Mucosa of stomach (tissue), 1 donor: ENCODE results near the gene CCDC195.

Source experiments
- H3K27me3 ChIP-seq: one replicate; pipeline ENCODE4 v1.7.0; 2013; ENCODE audit warnings: mild to moderate bottlenecking, low read length; ENCODE audit not compliant: control insufficient read depth, insufficient read depth
- H3K36me3 ChIP-seq: one replicate; pipeline ENCODE4 v1.7.0; 2013; ENCODE audit warnings: low read length; ENCODE audit not compliant: control insufficient read depth, insufficient read depth
- H3K4me1 ChIP-seq: one replicate; pipeline ENCODE4 v1.7.0; 2013; ENCODE audit warnings: mild to moderate bottlenecking, low read length; ENCODE audit not compliant: control insufficient read depth, insufficient read depth
- H3K4me3 ChIP-seq: one replicate; pipeline ENCODE4 v1.7.0; 2013; ENCODE audit warnings: low read length
- H3K9ac ChIP-seq: one replicate; pipeline ENCODE4 v1.7.0; 2013; ENCODE audit warnings: mild to moderate bottlenecking, low read length, moderate library complexity
- H3K9me3 ChIP-seq: one replicate; pipeline ENCODE4 v1.7.0; 2013; ENCODE audit warnings: mild to moderate bottlenecking, low read length, moderate library complexity; ENCODE audit not compliant: control insufficient read depth
- donor health status: Pancreatic carcinoma.

Gene CCDC195, protein sequence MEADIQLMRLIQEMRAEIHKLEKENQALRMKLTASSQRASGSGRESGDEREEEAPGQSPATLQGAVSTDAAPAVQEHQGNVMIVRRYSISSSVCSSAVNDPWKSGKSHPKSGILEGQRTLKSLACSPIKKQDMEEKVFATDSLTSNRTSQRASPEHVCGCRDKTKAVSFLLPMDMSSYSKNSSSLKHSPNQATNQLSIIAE

DNA sequence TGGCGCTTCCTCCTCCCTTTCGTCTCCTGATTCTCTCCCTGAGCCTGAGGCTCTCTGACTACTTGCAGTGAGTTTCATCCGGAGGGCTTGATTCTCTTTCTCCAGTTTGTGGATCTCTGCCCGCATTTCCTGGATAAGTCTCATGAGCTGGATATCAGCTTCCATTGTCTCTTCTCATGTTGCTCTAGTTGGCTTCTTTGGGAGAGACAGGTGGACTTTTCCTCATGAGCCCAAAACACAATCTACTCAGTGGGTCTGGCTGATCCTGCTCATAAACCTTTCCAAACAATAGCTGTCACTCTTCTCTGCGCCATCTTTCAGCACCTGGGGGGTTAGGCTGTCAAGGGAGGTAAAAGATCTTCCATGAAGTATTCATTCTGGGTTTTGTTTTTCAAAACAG is at the start of gene CCDC195:
Gene CCDC195 (minus strand): TSS at position 165 of the 400 bp plus-strand sequence. CDS start 0 bp downstream, at position 165.
- Histone ChIP-seq H3K36me3 (no peaks in the 10 kb centered on the region), H3K4me3 (no peak within 1 kb of the TSS), H3K27me3 (no peaks in the 10 kb centered on the region), H3K9ac (no peak within 1 kb of the TSS), H3K9me3 (no peaks in the 10 kb centered on the region), H3K4me1 (no peaks in the 10 kb centered on the region)

- no peak overlapping the region for H3K4me3 ChIP-seq
- H3K36me3 ChIP-seq = no peaks in the 10 kb centered on the region
- no peaks in the 10 kb centered on the region for H3K4me1 ChIP-seq
- no peaks in the 10 kb centered on the region for H3K9me3 ChIP-seq
- no peaks in the 10 kb centered on the region for H3K27me3 ChIP-seq
- H3K9ac ChIP-seq = no peak overlapping the region
Measured at GRCh38 chr2:224764565-224765236, 48.5 kb upstream of the CCDC195 start.

GRCh38 chr2:224757934-224758548 is 41.9 kb upstream of the CCDC195 start:
- Histone ChIP-seq H3K4me1 (no peaks in the 10 kb centered on the region), H3K36me3 (no peaks in the 10 kb centered on the region), H3K27me3 (no peaks in the 10 kb centered on the region), H3K4me3 (no peak overlapping the region), H3K9ac (no peak overlapping the region), H3K9me3 (no peaks in the 10 kb centered on the region)

DNA sequence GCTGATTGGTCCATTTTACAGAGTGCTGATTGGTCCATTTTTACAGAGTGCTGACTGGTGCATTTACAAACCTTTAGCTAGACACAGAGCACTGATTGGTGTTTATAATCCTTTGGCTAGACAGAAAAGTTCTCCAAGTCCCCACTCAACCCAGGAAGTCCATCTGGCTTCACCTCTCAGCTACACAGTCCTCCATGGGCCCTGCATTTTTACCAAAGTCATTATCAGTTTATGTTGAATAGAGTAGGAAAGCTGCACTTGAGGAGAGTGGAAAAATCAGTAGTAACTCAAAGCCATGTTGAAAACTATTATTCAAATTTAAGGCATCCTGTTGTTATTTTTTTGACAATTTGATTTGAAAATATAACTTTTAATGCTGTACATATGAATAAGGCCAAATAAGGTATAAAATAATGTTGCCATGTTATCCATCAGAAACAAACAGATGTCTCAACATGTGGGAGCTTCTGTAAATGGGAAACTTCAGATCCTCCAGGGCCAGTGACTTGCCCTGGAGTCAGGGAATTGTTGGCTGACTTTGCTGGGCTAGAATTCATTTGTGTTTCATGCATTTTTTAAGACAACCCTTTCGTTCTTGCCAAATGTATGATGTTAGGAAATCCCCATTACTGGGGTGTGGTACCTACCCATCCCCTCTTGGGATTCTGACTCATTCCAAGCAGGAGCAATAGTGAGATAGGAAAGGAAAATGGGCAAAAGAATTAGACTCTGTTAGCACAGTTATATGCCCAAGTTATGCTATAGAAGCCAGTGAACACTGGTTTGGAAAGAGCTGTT is 37.8 kb upstream of the CCDC195 start:
- no peak overlapping the region for H3K9ac ChIP-seq
- H3K36me3 ChIP-seq = no peaks in the 10 kb centered on the region
- no peaks in the 10 kb centered on the region for H3K27me3 ChIP-seq
- H3K4me1 ChIP-seq = no peaks in the 10 kb centered on the region
- H3K9me3 ChIP-seq = no peaks in the 10 kb centered on the region
- no peak overlapping the region for H3K4me3 ChIP-seq

DNA sequence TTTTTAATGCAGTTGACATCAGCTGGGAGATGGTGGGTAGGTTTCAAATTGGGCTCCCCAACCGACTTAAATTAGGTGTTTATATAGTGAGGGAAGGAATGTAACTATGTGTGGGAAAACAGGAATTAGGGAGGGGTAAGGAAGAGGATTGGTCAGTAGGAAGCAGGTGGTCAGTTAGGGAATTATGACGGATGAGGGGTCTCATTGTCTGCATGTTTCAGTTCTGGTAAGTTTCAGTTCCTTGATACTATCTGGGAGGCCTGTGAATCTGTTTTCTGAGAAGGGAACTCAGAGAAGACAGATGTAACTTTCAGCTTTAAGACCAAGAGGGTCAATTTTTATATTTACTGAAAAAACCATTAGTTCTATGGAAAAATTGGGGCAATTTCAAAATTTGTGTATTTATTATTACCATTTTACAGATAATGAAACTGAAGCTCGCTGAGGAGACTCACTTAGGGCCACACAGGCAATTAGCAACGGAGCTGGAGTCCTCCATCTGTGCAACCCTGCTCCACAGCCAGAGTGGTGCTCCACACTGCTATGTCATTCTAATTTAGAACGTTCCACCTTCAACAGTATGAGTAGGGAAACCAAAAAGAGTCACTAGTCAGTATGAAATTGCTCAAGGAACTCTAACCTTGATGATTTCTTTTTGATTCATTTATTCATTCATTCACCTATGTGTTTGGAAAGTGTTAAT is 36.0 kb upstream of the CCDC195 start:
- H3K27me3 ChIP-seq = no peaks in the 10 kb centered on the region
- H3K9me3 ChIP-seq = no peaks in the 10 kb centered on the region
- no peak overlapping the region for H3K4me3 ChIP-seq
- H3K4me1 ChIP-seq = no peaks in the 10 kb centered on the region
- no peak overlapping the region for H3K9ac ChIP-seq
- H3K36me3 ChIP-seq = no peaks in the 10 kb centered on the region

GRCh38 chr2:224749136-224749535 is 33.0 kb upstream of the CCDC195 start:
- no peaks in the 10 kb centered on the region for H3K4me1 ChIP-seq
- no peak overlapping the region for H3K4me3 ChIP-seq
- no peaks in the 10 kb centered on the region for H3K36me3 ChIP-seq
- H3K27me3 ChIP-seq = no peaks in the 10 kb centered on the region
- H3K9ac ChIP-seq = no peak overlapping the region
- no peaks in the 10 kb centered on the region for H3K9me3 ChIP-seq

DNA sequence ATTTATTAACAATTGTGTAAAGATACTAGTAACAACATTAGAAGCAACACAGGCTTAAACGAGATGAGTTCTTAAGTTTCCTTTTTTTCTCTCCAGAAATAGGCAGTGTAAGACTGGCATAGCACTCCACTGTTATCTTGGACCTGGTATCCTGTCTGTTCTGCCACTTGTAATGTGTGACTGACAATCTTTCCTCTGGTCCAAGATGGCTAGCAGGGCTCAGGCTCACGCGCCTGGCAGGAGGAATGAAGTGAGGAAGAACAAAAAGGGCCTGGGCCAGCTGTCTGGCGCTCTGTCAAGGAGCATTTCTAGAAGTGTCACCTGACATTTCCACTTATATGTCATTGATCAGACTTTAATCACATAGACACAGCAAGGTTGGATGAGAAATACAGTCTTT is 31.6 kb upstream of the CCDC195 start:
- no peaks in the 10 kb centered on the region for H3K9me3 ChIP-seq
- no peak overlapping the region for H3K4me3 ChIP-seq
- no peaks in the 10 kb centered on the region for H3K4me1 ChIP-seq
- H3K36me3 ChIP-seq = no peaks in the 10 kb centered on the region
- no peak overlapping the region for H3K9ac ChIP-seq
- no peaks in the 10 kb centered on the region for H3K27me3 ChIP-seq

DNA sequence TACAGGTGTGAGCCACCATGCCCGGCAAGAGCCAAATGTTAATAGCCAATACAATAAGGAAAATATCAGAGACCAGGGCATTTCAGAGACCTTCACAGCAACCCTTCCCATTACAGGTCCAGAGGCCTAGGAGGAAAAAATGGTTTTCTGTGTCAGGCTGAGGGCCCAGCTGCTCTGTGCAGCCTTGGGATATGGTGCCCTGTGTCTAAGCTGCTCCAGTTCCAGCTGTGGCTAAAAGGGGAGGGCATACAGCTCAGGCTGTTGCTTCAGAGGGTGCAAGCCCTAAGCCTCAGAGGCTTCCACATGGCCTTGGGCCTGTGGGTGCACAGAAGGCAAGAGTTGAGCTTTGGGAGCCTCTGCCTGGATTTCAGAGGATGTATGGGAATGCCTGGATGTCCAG is 20.1 kb upstream of the CCDC195 start:
- Histone ChIP-seq H3K9ac (no peak overlapping the region), H3K27me3 (no peaks in the 10 kb centered on the region), H3K4me3 (no peak overlapping the region), H3K9me3 (no peaks in the 10 kb centered on the region), H3K4me1 (no peaks in the 10 kb centered on the region), H3K36me3 (no peaks in the 10 kb centered on the region)

DNA sequence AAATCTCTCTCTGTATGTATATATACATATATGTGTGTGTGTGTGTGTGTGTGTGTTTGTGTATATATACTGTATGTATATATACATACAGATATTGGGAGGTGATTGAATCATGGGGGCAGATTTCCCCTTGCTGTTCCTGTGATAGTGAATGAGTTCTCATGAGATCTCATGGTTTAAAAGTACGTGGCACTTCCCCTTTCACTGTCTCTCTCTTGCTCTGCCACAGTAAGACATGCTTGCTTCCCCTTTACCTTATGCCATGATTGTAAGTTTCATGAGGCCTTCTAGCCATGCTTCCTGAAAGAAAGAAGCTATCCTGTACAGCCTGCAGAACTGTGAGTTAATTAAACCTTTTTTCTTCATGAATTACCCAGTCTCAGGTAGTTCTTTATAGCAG is 18.8 kb upstream of the CCDC195 start:
- Histone ChIP-seq H3K4me3 (no peak overlapping the region), H3K36me3 (no peaks in the 10 kb centered on the region), H3K4me1 (no peaks in the 10 kb centered on the region), H3K9ac (no peak overlapping the region), H3K9me3 (no peaks in the 10 kb centered on the region), H3K27me3 (no peaks in the 10 kb centered on the region)

- no peak overlapping the region for H3K9ac ChIP-seq
- no peaks in the 10 kb centered on the region for H3K9me3 ChIP-seq
- no peaks in the 10 kb centered on the region for H3K27me3 ChIP-seq
- H3K36me3 ChIP-seq = no peaks in the 10 kb centered on the region
- no peaks in the 10 kb centered on the region for H3K4me1 ChIP-seq
- H3K4me3 ChIP-seq = no peak overlapping the region
Measured at GRCh38 chr2:224731665-224732064, 15.5 kb upstream of the CCDC195 start.

- no peaks in the 10 kb centered on the region for H3K27me3 ChIP-seq
- H3K9ac ChIP-seq = no peak overlapping the region
- H3K9me3 ChIP-seq = no peaks in the 10 kb centered on the region
- no peak overlapping the region for H3K4me3 ChIP-seq
- H3K4me1 ChIP-seq = no peaks in the 10 kb centered on the region
- no peaks in the 10 kb centered on the region for H3K36me3 ChIP-seq
Measured at GRCh38 chr2:224729435-224729834, 13.3 kb upstream of the CCDC195 start.
